SU-DHL-6 (cell line): Measurements from ENCODE around the gene EEF1A2.

Source experiments
- EZH2phosphoT487 ChIP-seq: fragments of 200-600 bp; sonication (generic), shearing (Covaris generic); conservative IDR thresholded peaks from 2 replicates; pipeline ENCODE4 v1.6.1; 2018; ENCODE audit warnings: mild to moderate bottlenecking, antibody characterized with exemption, low read length, moderate library complexity, mixed read lengths
- TF ChIP-seq, protein P1 (sequence below): fragments of 200-600 bp; sonication (generic); IDR thresholded peaks from one replicate; pipeline ENCODE4 v1.5.1; 2017; ENCODE audit warnings: antibody characterized with exemption, mild to moderate bottlenecking, low read length, moderate library complexity; ENCODE audit not compliant: insufficient read depth, poor library complexity, severe bottlenecking

DNA sequence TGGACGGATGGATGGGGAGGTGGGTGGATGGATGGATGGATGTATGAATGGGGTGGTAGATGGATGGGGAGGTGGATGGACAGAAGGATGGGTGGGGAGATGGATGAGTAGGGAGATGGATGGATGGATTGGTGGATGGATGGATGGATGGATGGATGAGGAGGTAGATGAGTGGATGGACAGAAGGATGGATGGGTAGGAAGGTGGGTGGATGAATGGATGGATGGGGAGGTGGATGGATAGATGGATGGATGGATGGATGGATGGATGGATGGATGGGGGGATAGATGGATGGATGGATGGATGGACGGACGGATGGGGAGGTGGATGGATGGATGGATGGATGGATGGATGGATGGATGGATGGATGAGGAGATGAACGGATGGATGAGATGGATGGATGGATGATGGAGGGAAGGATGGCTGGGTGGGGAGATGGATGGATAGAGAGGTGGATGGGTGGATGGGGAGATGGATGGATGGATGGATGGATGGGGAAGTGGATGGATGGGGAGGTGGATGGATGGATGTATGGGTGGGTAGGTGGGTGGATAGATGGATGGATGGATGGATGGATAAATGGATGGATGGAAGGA lies 7.2 kb downstream of the EEF1A2 start:
- TF ChIP-seq, protein P1, sequence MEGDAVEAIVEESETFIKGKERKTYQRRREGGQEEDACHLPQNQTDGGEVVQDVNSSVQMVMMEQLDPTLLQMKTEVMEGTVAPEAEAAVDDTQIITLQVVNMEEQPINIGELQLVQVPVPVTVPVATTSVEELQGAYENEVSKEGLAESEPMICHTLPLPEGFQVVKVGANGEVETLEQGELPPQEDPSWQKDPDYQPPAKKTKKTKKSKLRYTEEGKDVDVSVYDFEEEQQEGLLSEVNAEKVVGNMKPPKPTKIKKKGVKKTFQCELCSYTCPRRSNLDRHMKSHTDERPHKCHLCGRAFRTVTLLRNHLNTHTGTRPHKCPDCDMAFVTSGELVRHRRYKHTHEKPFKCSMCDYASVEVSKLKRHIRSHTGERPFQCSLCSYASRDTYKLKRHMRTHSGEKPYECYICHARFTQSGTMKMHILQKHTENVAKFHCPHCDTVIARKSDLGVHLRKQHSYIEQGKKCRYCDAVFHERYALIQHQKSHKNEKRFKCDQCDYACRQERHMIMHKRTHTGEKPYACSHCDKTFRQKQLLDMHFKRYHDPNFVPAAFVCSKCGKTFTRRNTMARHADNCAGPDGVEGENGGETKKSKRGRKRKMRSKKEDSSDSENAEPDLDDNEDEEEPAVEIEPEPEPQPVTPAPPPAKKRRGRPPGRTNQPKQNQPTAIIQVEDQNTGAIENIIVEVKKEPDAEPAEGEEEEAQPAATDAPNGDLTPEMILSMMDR: no peak
- TF ChIP-seq EZH2phosphoT487: no peak
